ENCODE data around the gene DOCK10. TPM values are rescaled to one million over a fixed set of nuclear protein-coding genes. Genes with fewer than 3 reads are reported as not detected.

Gene DOCK10
- total and polyA plus RNA-seq, 10 of the 15 experiments (the other 5 are each of a cell fraction or from before 2014, with no cell fraction given), result 16.9 to 120 (median 85.5) TPM

DNA sequence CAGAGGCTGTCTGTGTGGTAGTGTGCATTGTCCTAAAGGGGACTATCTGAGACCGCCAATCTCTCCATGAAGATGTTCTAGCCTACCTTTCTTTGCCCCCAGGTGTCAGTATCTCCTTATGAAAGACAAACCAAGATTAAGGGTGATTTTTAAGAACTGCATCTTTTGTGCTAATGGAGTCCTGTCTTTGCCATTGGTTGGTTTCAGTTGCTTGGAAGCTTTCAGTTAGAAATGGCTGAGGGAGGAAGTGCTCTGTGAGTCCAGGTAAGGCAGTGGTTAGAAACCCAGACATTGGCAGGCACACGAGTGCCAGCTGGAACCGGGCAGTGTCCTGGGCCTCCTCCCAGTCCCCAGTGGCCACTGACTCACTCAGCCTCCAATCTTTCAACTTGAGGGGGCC is 111.3 kb downstream of the DOCK10 start:
- Histone ChIP-seq H3K4me2 (ENCODE audit: control insufficient read depth, insufficient read depth) (peak overlapping the region; percentile 82; the same call in 1 of the 2 replicates), H3K4me1 (ENCODE audit: control insufficient read depth, insufficient read depth, low read length) (peaks cover 43% of the 10 kb centered on the region), H3K4me3 (no peak overlapping the region), H3K9ac (ENCODE audit: control insufficient read depth, insufficient read depth, low read length) (no peak overlapping the region), H2AFZ (ENCODE audit: control insufficient read depth, low read depth, low read length) (no peak overlapping the region), H3K79me2 (ENCODE audit: control insufficient read depth, insufficient read depth, low read length) (peaks cover 66% of the 10 kb centered on the region), H3K27me3 (replicated peaks in 1 of 2; ENCODE audit: control insufficient read depth in 2 of 2, insufficient read depth in 2 of 2, low read length in 1 of 2) (no peaks in the 10 kb centered on the region), H3K9me3 (replicated peaks; ENCODE audit: control insufficient read depth, insufficient read depth, low read length) (no peaks in the 10 kb centered on the region), H3K36me3 (ENCODE audit: control insufficient read depth in 2 of 2, insufficient read depth in 2 of 2, low read length in 1 of 2) (peaks cover 14 to 34% of the 10 kb centered on the region in 2 experiments), H4K20me1 (ENCODE audit: control insufficient read depth, insufficient read depth) (no peaks in the 10 kb centered on the region), H3K27ac (ENCODE audit: control insufficient read depth, insufficient read depth) (peak overlapping the region; percentile 49; the same call in 1 of the 2 replicates)
- intact Hi-C loops (cut with micrococcal nuclease; ENCODE audit: unreplicated experiment), result loop anchor here (1.0 to 5.0 kb wide), 2 partner anchors 71 to 186 kb away; no protein-coding TSS in a partner anchor
- ChIA-PET SMC1A (ENCODE audit: uncharacterized antibody, unreplicated experiment) (interaction anchor here (0.9 to 21.4 kb wide), 3 partner anchors 16 to 71 kb away, joined by 4 to 443 read pairs (median 23); no protein-coding TSS in a partner anchor), CTCF (interaction anchor here (0.7 to 14.6 kb wide), 6 partner anchors 27 to 434 kb away, joined by 3 to 118 read pairs (median 3); no protein-coding TSS in a partner anchor), POLR2A (interaction anchor here (1.5 kb wide), 1 partner anchor 24 kb away, joined by 3 read pairs; no protein-coding TSS in a partner anchor), RAD21 (ENCODE audit: unreplicated experiment) (no interaction called here)
- in situ Hi-C loops (cut with MboI), result loop anchor here (5.0 to 10.0 kb wide), 2 partner anchors 71 to 344 kb away; no protein-coding TSS in a partner anchor
- peak; percentile 36 for ATAC-seq
- DNase-seq (ENCODE audit: low read depth, low spot score), result no peak
- no TSS peak for BruUV-seq (replicated peaks)
- FAIRE-seq, result no peak
- 89% methylated on average over 3 of the region's 3 CpGs for WGBS (ENCODE audit: insufficient coverage, insufficient replicate concordance, low lambda C conversion rate, missing lambda C conversion rate)
- TF ChIP-seq MYB (IDR thresholded peaks at IDR 0.05; ENCODE audit: borderline replicate concordance, low read depth, low read length), result no peak
- no peak for TF ChIP-seq MEF2A (IDR thresholded peaks at IDR 0.05; ENCODE audit: insufficient read depth, low read depth, low read length)
- TF ChIP-seq RAD21 (IDR thresholded peaks at IDR 0.05; ENCODE audit: insufficient read depth, low read depth, low read length), result peak; percentile 77
- TF ChIP-seq SIX5 (IDR thresholded peaks at IDR 0.05; ENCODE audit: low read depth, low read length, severe bottlenecking), result no peak
- no peak for TF ChIP-seq HDAC6 (IDR thresholded peaks at IDR 0.05; ENCODE audit: unreplicated experiment)
- TF ChIP-seq, protein P1, sequence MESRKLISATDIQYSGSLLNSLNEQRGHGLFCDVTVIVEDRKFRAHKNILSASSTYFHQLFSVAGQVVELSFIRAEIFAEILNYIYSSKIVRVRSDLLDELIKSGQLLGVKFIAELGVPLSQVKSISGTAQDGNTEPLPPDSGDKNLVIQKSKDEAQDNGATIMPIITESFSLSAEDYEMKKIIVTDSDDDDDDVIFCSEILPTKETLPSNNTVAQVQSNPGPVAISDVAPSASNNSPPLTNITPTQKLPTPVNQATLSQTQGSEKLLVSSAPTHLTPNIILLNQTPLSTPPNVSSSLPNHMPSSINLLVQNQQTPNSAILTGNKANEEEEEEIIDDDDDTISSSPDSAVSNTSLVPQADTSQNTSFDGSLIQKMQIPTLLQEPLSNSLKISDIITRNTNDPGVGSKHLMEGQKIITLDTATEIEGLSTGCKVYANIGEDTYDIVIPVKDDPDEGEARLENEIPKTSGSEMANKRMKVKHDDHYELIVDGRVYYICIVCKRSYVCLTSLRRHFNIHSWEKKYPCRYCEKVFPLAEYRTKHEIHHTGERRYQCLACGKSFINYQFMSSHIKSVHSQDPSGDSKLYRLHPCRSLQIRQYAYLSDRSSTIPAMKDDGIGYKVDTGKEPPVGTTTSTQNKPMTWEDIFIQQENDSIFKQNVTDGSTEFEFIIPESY (IDR thresholded peaks at IDR 0.05), result peak; percentile 95
- peak; percentile 53 for TF ChIP-seq SMC3 (IDR thresholded peaks at IDR 0.05; ENCODE audit: borderline replicate concordance, low read length)
- no peak for TF ChIP-seq POLR2AphosphoS2 (IDR thresholded peaks at IDR 0.05; ENCODE audit: low read depth, low read length)
- TF ChIP-seq MXI1 (IDR thresholded peaks at IDR 0.05; ENCODE audit: low read depth, low read length), result no peak
- 0 out of 2 replicates have a peak, but pooled peaks have one; percentile 34 for TF ChIP-seq YY1 (IDR thresholded peaks at IDR 0.05; ENCODE audit: low read depth, low read length)
- TF ChIP-seq PAX8 (IDR thresholded peaks at IDR 0.05), result no peak
- TF ChIP-seq, protein P2, sequence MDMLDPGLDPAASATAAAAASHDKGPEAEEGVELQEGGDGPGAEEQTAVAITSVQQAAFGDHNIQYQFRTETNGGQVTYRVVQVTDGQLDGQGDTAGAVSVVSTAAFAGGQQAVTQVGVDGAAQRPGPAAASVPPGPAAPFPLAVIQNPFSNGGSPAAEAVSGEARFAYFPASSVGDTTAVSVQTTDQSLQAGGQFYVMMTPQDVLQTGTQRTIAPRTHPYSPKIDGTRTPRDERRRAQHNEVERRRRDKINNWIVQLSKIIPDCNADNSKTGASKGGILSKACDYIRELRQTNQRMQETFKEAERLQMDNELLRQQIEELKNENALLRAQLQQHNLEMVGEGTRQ (IDR thresholded peaks at IDR 0.05; ENCODE audit: borderline replicate concordance, low read depth, low read length), result no peak
- TF ChIP-seq, protein P3, sequence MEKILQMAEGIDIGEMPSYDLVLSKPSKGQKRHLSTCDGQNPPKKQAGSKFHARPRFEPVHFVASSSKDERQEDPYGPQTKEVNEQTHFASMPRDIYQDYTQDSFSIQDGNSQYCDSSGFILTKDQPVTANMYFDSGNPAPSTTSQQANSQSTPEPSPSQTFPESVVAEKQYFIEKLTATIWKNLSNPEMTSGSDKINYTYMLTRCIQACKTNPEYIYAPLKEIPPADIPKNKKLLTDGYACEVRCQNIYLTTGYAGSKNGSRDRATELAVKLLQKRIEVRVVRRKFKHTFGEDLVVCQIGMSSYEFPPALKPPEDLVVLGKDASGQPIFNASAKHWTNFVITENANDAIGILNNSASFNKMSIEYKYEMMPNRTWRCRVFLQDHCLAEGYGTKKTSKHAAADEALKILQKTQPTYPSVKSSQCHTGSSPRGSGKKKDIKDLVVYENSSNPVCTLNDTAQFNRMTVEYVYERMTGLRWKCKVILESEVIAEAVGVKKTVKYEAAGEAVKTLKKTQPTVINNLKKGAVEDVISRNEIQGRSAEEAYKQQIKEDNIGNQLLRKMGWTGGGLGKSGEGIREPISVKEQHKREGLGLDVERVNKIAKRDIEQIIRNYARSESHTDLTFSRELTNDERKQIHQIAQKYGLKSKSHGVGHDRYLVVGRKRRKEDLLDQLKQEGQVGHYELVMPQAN (conservative IDR thresholded peaks at IDR 0.05), result no peak
- TF ChIP-seq, protein P4, sequence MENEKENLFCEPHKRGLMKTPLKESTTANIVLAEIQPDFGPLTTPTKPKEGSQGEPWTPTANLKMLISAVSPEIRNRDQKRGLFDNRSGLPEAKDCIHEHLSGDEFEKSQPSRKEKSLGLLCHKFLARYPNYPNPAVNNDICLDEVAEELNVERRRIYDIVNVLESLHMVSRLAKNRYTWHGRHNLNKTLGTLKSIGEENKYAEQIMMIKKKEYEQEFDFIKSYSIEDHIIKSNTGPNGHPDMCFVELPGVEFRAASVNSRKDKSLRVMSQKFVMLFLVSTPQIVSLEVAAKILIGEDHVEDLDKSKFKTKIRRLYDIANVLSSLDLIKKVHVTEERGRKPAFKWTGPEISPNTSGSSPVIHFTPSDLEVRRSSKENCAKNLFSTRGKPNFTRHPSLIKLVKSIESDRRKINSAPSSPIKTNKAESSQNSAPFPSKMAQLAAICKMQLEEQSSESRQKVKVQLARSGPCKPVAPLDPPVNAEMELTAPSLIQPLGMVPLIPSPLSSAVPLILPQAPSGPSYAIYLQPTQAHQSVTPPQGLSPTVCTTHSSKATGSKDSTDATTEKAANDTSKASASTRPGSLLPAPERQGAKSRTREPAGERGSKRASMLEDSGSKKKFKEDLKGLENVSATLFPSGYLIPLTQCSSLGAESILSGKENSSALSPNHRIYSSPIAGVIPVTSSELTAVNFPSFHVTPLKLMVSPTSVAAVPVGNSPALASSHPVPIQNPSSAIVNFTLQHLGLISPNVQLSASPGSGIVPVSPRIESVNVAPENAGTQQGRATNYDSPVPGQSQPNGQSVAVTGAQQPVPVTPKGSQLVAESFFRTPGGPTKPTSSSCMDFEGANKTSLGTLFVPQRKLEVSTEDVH (IDR thresholded peaks at IDR 0.05; ENCODE audit: low read depth, partially characterized antibody), result no peak
- no peak for TF ChIP-seq NFYB (IDR thresholded peaks at IDR 0.05; ENCODE audit: insufficient read depth, low read depth, low read length)
